Mesodermal cell (in vitro differentiated cells): ENCODE measurements around the gene DAZAP1.

Experiments
- H3K27ac ChIP-seq: 2 replicates; pipeline ENCODE4 v1.7.0; 2013; ENCODE audit warnings: mild to moderate bottlenecking, low read depth, low read length, moderate library complexity; ENCODE audit not compliant: severe bottlenecking
- H3K36me3 ChIP-seq: 2 replicates; pipeline ENCODE4 v1.7.1; 2013; ENCODE audit warnings: mild to moderate bottlenecking, low read length, moderate library complexity; ENCODE audit not compliant: control insufficient read depth, insufficient read depth
- H3K4me1 ChIP-seq: one replicate; pipeline ENCODE4 v1.7.1; 2013; ENCODE audit warnings: mild to moderate bottlenecking, low read length; ENCODE audit not compliant: insufficient read depth, control insufficient read depth, poor library complexity, severe bottlenecking
- H3K4me3 ChIP-seq: 2 replicates; pipeline ENCODE4 v1.7.0; 2013; ENCODE audit warnings: low read length, control low read depth, mild to moderate bottlenecking; ENCODE audit not compliant: insufficient read depth, poor library complexity, severe bottlenecking; ENCODE audit errors: extremely low read depth
- H3K9me3 ChIP-seq: 2 replicates; pipeline ENCODE4 v1.7.1; 2013; ENCODE audit warnings: mild to moderate bottlenecking, low read length, moderate library complexity; ENCODE audit not compliant: control insufficient read depth
- WGBS, 2 experiments: methylation state at CpG; one replicate each; pipeline ENCODE4 v1.1.5; 2013; ENCODE audit warnings: missing lambda C conversion rate in 2 of 2; ENCODE audit not compliant: insufficient coverage in 2 of 2; 5-methylcytosine and 5-hydroxymethylcytosine counted together

Gene DAZAP1

DNA sequence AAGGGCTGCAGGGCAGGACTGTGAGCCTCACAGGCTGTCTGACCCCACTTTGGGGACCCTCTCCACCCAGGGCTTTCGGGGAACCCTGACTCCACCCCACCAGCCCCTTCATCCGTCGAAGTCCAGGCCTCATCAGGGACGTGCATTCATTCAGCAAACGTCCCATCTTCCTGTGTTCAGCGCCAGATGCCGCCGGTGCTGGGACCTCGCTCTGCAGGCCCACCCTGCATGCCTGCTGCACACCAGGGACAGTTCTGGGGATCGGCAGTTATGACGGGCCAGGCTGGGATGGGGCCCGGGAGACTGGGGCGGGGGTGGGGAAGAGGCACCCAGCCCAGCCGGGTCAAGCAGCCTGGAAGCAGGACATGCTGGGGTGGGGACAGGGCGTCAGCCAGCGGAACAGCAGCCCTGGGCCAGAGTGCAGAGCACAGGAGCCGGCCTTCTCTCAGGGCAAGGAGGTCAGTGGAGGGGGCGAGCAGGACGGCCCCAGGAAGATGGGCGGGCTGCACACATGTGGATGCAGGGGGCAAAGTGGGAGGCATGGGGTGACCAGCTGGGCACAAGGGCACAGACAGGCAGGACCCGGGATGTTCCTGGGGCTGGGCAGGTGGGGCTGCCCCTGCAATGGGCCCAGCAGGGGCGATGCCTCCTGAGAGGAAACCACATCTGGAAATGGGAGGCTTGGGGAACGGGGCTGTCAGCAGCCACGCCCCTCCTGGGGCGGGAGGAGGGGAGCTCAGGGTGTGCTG is 11.2 kb upstream of the DAZAP1 start:
- 80 to 89% methylated on average over 15 to 21 of the region's 25 CpGs for WGBS, 2 experiments
- Histone ChIP-seq H3K4me1 (peaks cover 6% of the 10 kb centered on the region), H3K36me3 (peaks cover 39% of the 10 kb centered on the region), H3K9me3 (no peaks in the 10 kb centered on the region), H3K4me3 (no peak overlapping the region), H3K27ac (no peak overlapping the region)

DNA sequence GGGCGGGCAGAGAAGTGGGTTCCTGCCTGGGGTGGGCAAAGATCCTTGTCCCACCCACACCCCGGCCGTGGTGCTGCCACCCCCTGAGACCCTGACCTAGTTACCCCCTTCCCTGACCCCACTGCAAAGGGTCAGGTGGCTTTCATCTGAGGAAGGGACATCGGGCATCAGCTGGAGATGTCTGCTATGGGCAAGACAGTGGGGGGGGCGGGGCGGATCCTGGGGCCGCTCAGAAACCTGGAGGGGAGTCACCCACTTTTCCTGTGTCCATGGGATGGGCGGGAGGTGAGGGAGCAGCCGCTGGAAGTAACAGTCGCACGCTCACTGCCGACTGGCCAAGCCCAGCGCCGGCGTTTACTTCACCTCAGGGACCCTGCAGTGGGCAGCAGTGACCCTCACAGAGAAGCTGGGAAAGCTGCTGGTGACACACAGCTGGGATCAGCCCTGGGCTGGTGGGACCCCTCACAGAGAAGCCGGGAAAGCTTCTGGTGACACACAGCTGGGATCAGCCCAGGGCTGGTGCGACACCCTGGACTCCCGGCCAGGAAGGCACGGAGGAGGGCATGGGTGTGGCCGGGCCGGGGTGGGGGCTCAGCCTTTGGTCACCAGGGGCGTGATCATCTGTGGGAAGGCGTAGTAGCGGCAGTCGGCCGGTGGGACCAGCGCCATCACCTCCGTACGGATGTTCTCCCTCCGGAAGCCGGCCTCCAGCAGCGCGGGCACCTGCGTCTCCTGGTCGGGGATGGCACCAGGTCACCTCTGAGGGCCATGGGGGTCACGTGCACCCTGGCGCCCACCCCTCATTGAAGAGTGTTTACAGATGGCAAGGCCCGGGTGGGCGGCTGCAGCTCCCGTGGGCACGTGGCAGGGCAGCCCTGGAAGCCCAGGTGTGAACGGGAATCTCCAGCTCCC is 10.4 kb upstream of the DAZAP1 start:
- WGBS, 2 experiments, result 92% methylated on average over 39 of the region's 42 CpGs
- Histone ChIP-seq H3K9me3 (no peaks in the 10 kb centered on the region), H3K4me1 (peaks cover 6% of the 10 kb centered on the region), H3K4me3 (no peak overlapping the region), H3K27ac (no peak overlapping the region), H3K36me3 (peaks cover 37% of the 10 kb centered on the region)

DNA sequence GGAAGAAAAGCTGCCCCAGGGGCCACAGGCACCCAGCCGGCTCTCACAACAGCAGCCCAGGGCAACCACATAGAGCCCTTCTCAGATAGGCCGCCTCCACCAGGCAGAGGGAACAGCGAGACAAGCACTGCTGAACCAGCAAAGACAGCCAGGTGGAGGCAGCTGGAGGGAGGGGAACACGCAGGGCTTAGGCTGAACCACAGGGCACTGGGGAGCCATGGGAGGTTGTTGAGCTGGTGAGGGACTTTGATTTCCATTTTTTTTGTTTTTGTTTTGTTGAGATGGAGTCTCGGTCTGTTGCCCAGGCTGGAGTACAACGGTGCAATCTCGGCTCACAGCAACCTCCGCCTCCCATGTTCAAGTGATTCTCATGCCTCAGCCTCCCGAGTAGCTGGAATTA is 9.5 kb upstream of the DAZAP1 start:
- Histone ChIP-seq H3K9me3 (no peaks in the 10 kb centered on the region), H3K4me1 (peaks cover 9% of the 10 kb centered on the region), H3K4me3 (no peak overlapping the region), H3K27ac (no peak overlapping the region), H3K36me3 (peaks cover 28% of the 10 kb centered on the region)
- WGBS, 2 experiments, result 97 to 100% methylated on average over 7 to 9 of the region's 9 CpGs

DNA sequence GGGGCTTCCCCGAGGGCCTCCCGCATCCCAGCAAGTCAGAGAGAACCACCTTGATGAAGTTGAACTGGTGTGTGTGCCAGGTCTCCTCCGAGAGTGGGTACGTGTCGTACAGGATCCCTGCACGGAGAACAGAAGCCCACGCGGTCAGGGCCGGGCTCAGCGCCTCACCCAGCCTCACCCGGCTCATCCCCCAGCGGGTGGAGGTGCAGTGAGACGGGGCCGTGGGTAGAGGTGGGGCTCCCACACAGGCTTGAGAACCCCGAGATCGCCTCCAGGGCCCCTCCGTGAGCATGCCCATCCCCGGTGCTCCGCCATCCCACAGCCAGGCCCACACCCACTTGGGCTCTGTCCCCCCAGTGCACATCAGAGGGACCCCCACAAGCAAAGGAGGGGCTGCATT is 8.3 kb upstream of the DAZAP1 start:
- no peaks in the 10 kb centered on the region for H3K9me3 ChIP-seq
- 96 to 97% methylated on average over 16 to 19 of the region's 19 CpGs for WGBS, 2 experiments
- H3K27ac ChIP-seq, result no peak overlapping the region
- H3K4me1 ChIP-seq, result peaks cover 10% of the 10 kb centered on the region
- no peak overlapping the region for H3K4me3 ChIP-seq
- peaks cover 18% of the 10 kb centered on the region for H3K36me3 ChIP-seq

DNA sequence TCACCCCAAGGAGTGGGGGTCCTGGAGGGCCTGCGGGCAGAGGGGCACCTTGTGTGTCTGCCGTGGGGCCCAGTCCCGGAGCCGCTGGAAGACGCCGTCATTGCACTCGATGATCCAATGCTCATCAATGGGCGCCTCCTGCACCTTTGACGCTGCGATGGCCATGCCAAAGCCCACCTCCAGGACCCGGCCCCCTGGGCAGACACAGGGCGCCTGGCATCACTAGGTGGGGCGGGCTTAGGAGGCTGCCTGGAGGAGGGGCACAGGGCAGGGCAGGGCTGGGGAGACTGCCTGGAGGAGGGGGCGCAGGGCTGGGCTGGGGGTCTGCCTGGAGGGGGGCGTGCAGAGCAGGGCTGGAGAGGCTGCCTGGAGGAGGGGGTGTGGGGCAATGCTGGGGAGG is 7.6 kb upstream of the DAZAP1 start:
- Histone ChIP-seq H3K27ac (no peak overlapping the region), H3K9me3 (no peaks in the 10 kb centered on the region), H3K4me3 (no peak overlapping the region), H3K4me1 (peaks cover 10% of the 10 kb centered on the region), H3K36me3 (peaks cover 18% of the 10 kb centered on the region)
- WGBS, 2 experiments, result 94 to 95% methylated on average over 13 of the region's 15 CpGs

DNA sequence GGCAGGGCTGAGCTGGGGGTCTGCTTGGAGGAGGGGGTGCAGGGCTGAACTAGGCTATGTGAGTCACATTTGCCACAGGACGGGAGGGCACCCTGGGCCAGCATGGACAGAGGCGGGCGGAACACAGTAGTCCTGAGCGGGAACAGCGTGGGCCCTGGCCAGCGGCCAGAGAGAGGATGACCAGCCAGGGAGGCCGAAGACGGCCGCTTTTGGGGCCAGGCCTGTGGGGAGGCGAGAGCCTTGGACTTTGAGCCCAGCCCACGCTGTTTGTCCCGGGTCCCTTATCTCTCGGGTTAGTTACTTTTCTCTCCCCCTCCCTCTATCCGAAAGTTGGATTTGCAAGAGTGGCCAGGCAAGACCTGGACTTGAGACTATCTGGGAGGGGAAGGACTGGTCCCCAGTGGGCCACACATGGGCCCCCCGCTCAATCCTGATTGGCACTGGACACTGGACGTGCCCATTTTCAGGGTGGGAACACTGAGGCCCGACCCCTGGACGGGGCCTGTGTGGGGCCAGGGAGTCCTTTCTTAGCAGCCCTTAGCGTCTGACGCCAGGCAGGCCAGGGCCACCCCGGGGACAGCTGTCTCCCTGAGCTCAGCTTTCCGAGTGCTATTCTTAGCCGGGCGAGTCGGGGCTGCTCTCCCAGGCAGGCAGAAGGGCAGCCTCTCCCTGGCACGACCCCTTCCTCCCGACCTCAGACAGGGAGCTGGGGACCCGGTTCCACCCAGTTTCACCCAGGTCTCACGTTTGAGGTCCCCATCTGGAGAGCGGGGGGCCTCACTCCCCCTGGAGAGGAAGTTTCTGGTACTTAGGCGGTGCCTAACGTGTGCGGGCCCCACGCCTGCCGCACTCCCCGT is 6.9 kb upstream of the DAZAP1 start:
- Histone ChIP-seq H3K9me3 (no peaks in the 10 kb centered on the region), H3K4me3 (peak overlapping the region; percentile 61), H3K27ac (no peak overlapping the region), H3K36me3 (peaks cover 18% of the 10 kb centered on the region), H3K4me1 (peaks cover 10% of the 10 kb centered on the region)
- WGBS, 2 experiments, result 61 to 75% methylated on average over 18 to 30 of the region's 36 CpGs

DNA sequence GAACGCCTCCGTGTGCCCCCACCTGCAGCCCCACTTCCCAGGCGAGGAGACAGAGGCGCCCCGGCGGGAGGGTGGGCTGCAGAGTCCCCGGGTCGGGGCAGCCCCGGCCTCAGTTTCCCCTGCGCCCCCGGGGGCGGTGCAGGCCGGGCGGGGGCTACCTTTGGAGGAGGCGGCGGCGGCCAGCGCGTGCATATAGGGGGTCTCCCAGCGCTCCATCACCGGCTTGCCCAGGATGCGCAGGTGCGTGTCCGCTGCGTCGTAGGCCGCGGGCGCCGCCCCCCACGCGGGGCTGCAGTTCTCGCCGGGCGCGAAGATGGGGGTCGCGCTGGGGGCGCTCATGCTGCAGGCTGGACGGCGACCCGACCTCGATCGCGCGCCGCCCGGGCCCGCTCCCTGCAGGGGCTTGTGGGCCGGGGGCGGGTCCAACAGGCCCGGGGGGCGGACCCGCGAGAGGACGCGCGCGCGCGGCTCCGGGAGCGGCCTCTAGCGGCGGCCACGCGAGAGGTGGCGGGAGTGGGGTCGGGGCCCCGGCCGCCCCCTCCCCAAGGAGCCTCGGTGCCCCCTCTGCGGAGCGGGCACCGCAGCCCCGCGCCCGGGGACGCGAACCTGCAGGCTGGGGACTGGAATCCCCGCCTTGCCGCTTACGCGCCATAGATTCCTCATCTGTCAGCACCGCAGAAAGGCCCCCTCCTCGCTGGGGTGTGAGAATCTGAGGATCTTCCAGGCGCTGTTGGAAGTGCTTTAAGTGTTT is 6.1 kb upstream of the DAZAP1 start, which contains the start of gene GAMT:
GAMT (minus strand) TSS at position 405 of the 751 bp plus-strand sequence; CDS start at position 339, 66 bp downstream.
- no peak within 1 kb of the TSS for H3K27ac ChIP-seq
- peaks cover 14% of the 10 kb centered on the region for H3K36me3 ChIP-seq
- 5% methylated on average over 44 to 66 of the region's 87 CpGs for WGBS, 2 experiments
- H3K9me3 ChIP-seq, result no peaks in the 10 kb centered on the region
- peak within 1 kb of the TSS; percentile 61 for H3K4me3 ChIP-seq
- peaks cover 10% of the 10 kb centered on the region for H3K4me1 ChIP-seq

DNA sequence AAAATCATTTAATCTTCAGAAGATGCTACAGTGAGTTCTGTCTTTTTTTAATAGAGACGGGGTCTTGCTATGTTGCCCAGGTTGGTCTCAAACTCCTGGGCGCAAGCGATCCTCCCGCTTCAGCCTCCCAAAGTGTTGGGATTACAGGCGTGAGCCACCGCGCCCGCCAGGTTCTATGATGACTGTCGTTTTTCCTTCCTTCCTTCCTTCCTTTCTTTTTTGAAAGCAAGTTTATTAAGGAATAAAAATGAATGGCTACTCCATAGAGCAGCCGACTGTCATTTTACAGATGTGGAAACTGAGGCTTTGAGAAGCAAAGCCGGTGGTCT is 5.5 kb upstream of the DAZAP1 start:
- Histone ChIP-seq H3K27ac (no peak overlapping the region), H3K9me3 (no peaks in the 10 kb centered on the region), H3K4me3 (peak overlapping the region; percentile 61)

DNA sequence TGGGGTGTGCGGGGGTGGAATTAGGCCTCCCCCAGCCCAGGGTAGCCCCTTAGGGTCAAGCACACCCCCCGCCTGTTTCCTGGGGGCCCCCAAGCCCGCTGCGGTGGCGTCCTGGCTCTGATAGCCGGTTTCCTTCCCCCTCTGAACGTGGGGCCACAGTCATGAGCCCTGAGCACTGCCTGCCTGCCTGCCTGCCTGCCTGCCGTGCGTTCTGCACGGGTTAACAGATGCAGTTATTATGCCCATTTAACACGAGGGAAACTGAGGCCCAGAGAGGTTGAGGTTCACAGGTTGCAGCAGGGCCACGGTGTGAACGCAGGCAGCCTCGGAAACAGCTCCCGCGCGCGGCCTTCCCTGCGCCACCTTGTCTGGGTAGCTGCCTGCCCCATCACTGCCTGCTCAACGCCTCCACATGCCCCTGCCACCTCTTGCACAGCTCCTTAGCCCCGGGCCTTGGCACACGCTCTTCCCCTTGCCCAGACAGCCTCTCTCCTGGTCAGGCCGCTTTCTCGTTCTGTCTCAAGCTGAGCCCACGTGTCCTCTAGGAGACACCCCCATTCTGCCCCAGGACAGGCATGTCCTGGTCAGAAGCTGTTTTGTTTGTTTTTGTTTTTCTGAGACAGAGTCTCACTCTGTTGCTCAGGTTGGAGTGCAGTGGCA is 4.8 kb upstream of the DAZAP1 start:
- Histone ChIP-seq H3K9me3 (no peaks in the 10 kb centered on the region), H3K27ac (no peak overlapping the region), H3K4me1 (peaks cover 10% of the 10 kb centered on the region), H3K36me3 (peaks cover 13% of the 10 kb centered on the region), H3K4me3 (peak overlapping the region; percentile 8)
- 89 to 92% methylated on average over 17 to 25 of the region's 25 CpGs for WGBS, 2 experiments

More for the DNA sequence above, 5.5 kb upstream of the DAZAP1 start:
- 66 to 87% methylated on average over 3 to 10 of the region's 11 CpGs for WGBS, 2 experiments
- Histone ChIP-seq H3K4me1 (peaks cover 10% of the 10 kb centered on the region), H3K36me3 (peaks cover 14% of the 10 kb centered on the region)
